H7 (cell line): Measurements from ENCODE around the gene AKR1C2. TPM values are rescaled to one million over a fixed set of nuclear protein-coding genes. Genes with fewer than 3 reads are reported as not detected.
"Not testable (repeated sequence)": the region's sequence is repeated elsewhere in the genome, so short reads cannot be mapped to it uniquely, and the experiment has no call there.

ENCODE experiments used
- DNase-seq: peaks from one replicate; pipeline ENCODE4 v3.0.0; 2012
- H3K27me3 ChIP-seq: 2 replicates; pipeline ENCODE4 v1.6.0; 2011; ENCODE audit warnings: mild to moderate bottlenecking, low read length; ENCODE audit not compliant: control insufficient read depth, insufficient read depth
- H3K36me3 ChIP-seq: replicated peaks from 2 replicates; pipeline ENCODE4 v1.5.1; 2011; ENCODE audit warnings: low read length; ENCODE audit not compliant: control insufficient read depth, insufficient read depth
- H3K4me3 ChIP-seq: 2 replicates; pipeline ENCODE4 v1.5.1; 2011; ENCODE audit warnings: low read depth, mild to moderate bottlenecking, control low read depth, low read length, moderate library complexity; ENCODE audit not compliant: insufficient read depth
- total RNA-seq: library from RNA; depleted of rRNA; stranded (reverse); fragments of >200 nt; shearing (Covaris generic); gene quantifications from 2 replicates; pipeline ENCODE4 v1.2.3, GENCODE V29; 2014; rRNA removed

The AKR1C2 gene
- total RNA-seq = 0.11 TPM in 1 of 2 replicates, not detected in the other

- DNase-seq, H3K4me3 ChIP-seq, H3K36me3 ChIP-seq, H3K27me3 ChIP-seq: not testable (repeated sequence)
Observed at GRCh38 chr10:5003127-5004029, at the start of gene AKR1C2. TSS of gene AKR1C2 (minus strand) at chr10:5003857. CDS start at chr10:5003835, 22 bp downstream.

- H3K36me3 ChIP-seq = not testable (repeated sequence)
Observed at GRCh38 chr10:5052951-5053500, 49.4 kb upstream of the AKR1C2 start.

GRCh38 chr10:5047912-5048628, 44.4 kb upstream of the AKR1C2 start:
- H3K4me3 ChIP-seq = no peak overlapping the region
- H3K27me3 ChIP-seq = no peaks in the 10 kb centered on the region
- H3K36me3 ChIP-seq = no peaks in the 10 kb centered on the region
- DNase-seq = no peak

More at GRCh38 chr10:5052951-5053500, 49.4 kb upstream of the AKR1C2 start:
- not testable (repeated sequence) for DNase-seq, H3K27me3 ChIP-seq, H3K4me3 ChIP-seq

DNA sequence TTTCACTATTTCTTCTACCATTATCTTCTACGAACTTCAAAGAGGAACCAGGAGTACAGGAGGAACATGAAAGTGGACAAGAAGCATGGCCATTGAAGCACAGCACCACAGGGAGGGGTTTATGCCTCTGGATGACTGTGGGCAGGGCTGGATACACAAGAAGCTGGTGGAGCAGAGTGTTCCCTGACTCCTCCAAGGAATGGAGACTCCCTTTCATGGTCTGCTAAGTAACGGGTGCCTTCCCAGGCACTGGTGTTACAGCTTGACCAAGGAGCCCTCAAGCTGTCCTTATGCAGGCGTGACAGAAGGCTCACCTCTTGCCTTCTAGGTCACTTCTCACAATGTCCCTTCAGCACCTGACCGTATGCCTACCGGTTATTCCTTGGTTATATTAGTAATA, 43.4 kb upstream of the AKR1C2 start:
- H3K36me3 ChIP-seq, H3K4me3 ChIP-seq, H3K27me3 ChIP-seq, DNase-seq: not testable (repeated sequence)

DNA sequence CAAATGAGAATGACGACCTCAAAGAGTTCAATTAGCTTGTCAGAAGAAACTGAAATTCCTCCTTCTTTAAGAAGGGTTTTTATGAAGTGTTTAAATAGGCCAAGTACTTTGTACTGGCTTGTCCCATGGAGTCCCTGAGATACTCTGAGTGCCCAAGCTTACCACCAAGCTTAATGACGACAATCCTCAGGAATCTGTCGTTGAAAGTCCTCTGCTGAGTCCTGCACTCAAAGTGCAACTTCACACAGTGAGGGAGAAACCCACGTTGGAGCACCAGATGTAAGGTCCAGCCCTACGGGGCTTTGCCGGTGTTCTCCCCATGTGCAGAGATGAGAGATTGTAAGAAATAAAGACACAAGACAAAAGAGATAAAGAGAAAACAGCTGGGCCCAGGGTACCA, 42.8 kb upstream of the AKR1C2 start:
- no peak for DNase-seq
- H3K4me3 ChIP-seq = no peak overlapping the region
- no peaks in the 10 kb centered on the region for H3K36me3 ChIP-seq
- no peaks in the 10 kb centered on the region for H3K27me3 ChIP-seq

GRCh38 chr10:5045095-5045494, 41.4 kb upstream of the AKR1C2 start:
- Histone ChIP-seq H3K36me3 (no peaks in the 10 kb centered on the region), H3K4me3 (no peak overlapping the region), H3K27me3 (no peaks in the 10 kb centered on the region)
- DNase-seq = no peak

GRCh38 chr10:5043716-5044115, 40.1 kb upstream of the AKR1C2 start:
- Histone ChIP-seq H3K27me3 (no peaks in the 10 kb centered on the region), H3K4me3 (no peak overlapping the region), H3K36me3 (no peaks in the 10 kb centered on the region)
- no peak for DNase-seq

GRCh38 chr10:5042922-5043321, 39.3 kb upstream of the AKR1C2 start:
- H3K27me3 ChIP-seq = no peaks in the 10 kb centered on the region
- no peak overlapping the region for H3K4me3 ChIP-seq
- no peaks in the 10 kb centered on the region for H3K36me3 ChIP-seq
- no peak for DNase-seq

GRCh38 chr10:5041471-5042023, 37.9 kb upstream of the AKR1C2 start:
- Histone ChIP-seq H3K4me3 (no peak overlapping the region), H3K36me3 (no peaks in the 10 kb centered on the region), H3K27me3 (no peaks in the 10 kb centered on the region)
- no peak for DNase-seq

DNA sequence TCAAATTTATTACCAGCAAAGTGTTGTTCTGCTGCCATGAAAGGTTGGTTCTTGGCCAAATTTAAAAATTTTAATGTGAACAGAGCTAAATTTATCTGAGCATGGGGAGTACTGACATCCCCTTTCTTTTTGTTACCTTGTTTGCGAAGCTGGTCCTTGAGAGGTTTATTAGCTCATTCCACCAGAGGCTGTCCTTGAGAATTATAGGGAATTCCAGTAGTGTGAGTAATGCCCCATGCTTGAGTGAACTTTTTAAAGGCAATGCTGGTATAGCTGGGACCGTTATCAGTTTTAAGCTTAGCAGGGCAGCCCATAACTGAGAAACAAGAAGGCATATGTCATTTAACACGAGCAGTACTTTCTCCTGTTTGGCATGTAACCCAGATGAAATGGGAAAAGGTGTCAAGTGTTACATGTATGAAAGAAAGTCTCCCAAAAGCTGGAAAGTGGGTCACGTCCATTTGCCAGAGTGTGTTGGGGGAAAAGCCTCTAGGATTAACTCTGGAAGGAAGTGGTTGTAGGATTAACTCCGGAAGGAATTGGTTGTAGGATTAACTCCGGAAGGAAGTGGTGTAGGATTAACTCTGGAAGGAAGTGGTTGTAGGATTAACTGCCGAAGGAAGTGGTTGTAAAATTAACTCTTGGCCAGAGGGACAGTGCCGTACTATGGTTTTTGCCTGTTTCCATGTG, 37.3 kb upstream of the AKR1C2 start:
- Histone ChIP-seq H3K4me3 (no peak overlapping the region), H3K36me3 (no peaks in the 10 kb centered on the region), H3K27me3 (no peaks in the 10 kb centered on the region)
- DNase-seq = no peak

DNA sequence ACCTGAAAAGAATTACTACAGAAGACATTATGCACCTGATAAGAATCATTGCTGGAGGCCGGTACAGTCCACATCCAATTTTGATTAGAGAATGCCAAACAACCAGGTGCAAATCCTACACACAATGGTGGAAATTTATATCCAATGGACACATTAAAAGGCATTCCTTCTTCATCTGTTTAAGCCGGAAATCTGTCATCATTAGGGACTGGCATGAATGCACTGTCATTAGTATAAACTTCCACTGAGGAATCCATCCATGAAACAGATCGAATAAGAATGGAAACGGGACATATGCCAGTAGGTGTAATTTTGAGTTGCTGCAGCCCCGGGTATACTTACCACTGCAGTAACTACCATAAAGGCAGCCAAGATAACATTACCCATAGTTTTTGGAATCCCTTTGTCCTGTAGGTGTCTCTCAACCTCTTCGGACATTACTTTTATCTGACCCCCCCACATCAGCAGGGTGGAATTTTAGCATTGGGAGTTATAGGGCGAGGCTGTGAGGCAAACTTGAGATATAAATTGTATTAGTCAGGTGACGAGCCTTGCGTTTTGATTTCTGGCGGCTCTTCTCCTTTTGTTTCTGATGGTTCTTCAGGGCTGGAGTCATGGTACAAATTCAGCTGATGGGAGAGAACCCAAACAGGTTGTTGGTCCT, 36.5 kb upstream of the AKR1C2 start:
- H3K4me3 ChIP-seq = no peak overlapping the region
- H3K27me3 ChIP-seq = no peaks in the 10 kb centered on the region
- DNase-seq = no peak
- H3K36me3 ChIP-seq = no peaks in the 10 kb centered on the region

DNA sequence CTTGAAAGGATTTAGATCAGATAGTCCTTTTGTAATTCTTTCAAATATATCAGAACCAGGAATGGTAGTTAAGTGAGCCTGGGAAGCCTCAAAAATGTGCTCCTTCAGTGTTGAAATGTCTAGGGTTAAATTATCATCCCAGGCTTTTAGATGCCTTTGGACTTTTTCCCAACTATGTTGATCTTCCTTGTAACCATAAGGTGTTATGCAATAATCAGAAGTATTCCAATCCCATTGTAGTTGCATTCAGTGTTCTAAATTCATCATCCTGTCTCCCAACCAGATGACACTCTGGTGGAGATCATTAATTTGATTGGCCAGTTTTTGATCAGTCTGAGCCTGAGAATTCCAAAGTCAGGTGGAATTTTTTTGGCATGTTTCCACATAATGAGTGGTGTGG, 35.1 kb upstream of the AKR1C2 start:
- H3K4me3 ChIP-seq = no peak overlapping the region
- H3K27me3 ChIP-seq = no peaks in the 10 kb centered on the region
- no peaks in the 10 kb centered on the region for H3K36me3 ChIP-seq
- DNase-seq = no peak

- DNase-seq = no peak
- H3K4me3 ChIP-seq = no peak overlapping the region
- H3K36me3 ChIP-seq = no peaks in the 10 kb centered on the region
- no peaks in the 10 kb centered on the region for H3K27me3 ChIP-seq
Observed at GRCh38 chr10:5038101-5038500, 34.4 kb upstream of the AKR1C2 start.

GRCh38 chr10:5036511-5036910, 32.9 kb upstream of the AKR1C2 start:
- Histone ChIP-seq H3K36me3 (no peaks in the 10 kb centered on the region), H3K27me3 (no peaks in the 10 kb centered on the region), H3K4me3 (no peak overlapping the region)
- DNase-seq = no peak
